Osteoblast (primary cell): ENCODE results near the gene TFPT. TPM values are rescaled to one million over a fixed set of nuclear protein-coding genes. Genes with fewer than 3 reads are reported as not detected.

Source experiments
- DNase-seq: peaks from one replicate; pipeline ENCODE4 v3.0.0; 2011; ENCODE audit warnings: low spot score, mixed read lengths; ENCODE audit not compliant: insufficient read length; ENCODE audit errors: missing footprints
- H2AFZ ChIP-seq: 2 replicates; pipeline ENCODE4 v1.6.0; 2011; ENCODE audit warnings: mild to moderate bottlenecking, low read length
- H3K27ac ChIP-seq: 2 replicates; pipeline ENCODE4 v1.5.1; 2011; ENCODE audit warnings: mild to moderate bottlenecking, low read depth, low read length, moderate library complexity
- H3K27me3 ChIP-seq: 2 replicates; pipeline ENCODE4 v1.6.0; 2012; ENCODE audit warnings: mild to moderate bottlenecking, control low read depth, inconsistent platforms, low read length, moderate library complexity; ENCODE audit not compliant: insufficient read depth
- H3K36me3 ChIP-seq: 2 replicates; pipeline ENCODE4 v1.5.1; 2011; ENCODE audit warnings: mild to moderate bottlenecking, low read length, control low read depth, moderate library complexity; ENCODE audit not compliant: insufficient read depth
- H3K4me1 ChIP-seq: 2 replicates; pipeline ENCODE4 v1.5.1; 2011; ENCODE audit warnings: mild to moderate bottlenecking, low read length, control low read depth, moderate library complexity; ENCODE audit not compliant: insufficient read depth
- H3K4me2 ChIP-seq: 2 replicates; pipeline ENCODE4 v1.6.0; 2011; ENCODE audit warnings: mild to moderate bottlenecking, low read length; ENCODE audit not compliant: insufficient read depth
- H3K4me3 ChIP-seq: fragments of 200-600 bp; sonication (generic); 3 replicates; pipeline ENCODE4 v1.5.1; 2012; ENCODE audit warnings: mild to moderate bottlenecking, low read length, inconsistent platforms; ENCODE audit not compliant: insufficient read depth
- H3K79me2 ChIP-seq: 2 replicates; pipeline ENCODE4 v1.6.0; 2012; ENCODE audit warnings: mild to moderate bottlenecking, low read length, control low read depth, inconsistent platforms; ENCODE audit not compliant: insufficient read depth
- H3K9me3 ChIP-seq: 2 replicates; pipeline ENCODE4 v1.5.1; 2011; ENCODE audit warnings: low read depth, low read length, control low read depth
- H4K20me1 ChIP-seq: 2 replicates; pipeline ENCODE4 v1.6.0; 2012; ENCODE audit warnings: mild to moderate bottlenecking, low read length, control low read depth; ENCODE audit not compliant: insufficient read depth
- CTCF ChIP-seq: IDR thresholded peaks from 2 replicates; pipeline ENCODE4 v1.5.1; 2011; ENCODE audit warnings: mild to moderate bottlenecking, low read depth, low read length, moderate library complexity; ENCODE audit errors: extremely low read depth
- total RNA-seq: library from RNA; depleted of rRNA; stranded (reverse); fragments of >200 nt; gene quantifications from 2 replicates; pipeline ENCODE4 v1.2.3, GENCODE V29; 2012

TFPT gene
- total RNA-seq, 1 donor = 17.4 TPM

DNA sequence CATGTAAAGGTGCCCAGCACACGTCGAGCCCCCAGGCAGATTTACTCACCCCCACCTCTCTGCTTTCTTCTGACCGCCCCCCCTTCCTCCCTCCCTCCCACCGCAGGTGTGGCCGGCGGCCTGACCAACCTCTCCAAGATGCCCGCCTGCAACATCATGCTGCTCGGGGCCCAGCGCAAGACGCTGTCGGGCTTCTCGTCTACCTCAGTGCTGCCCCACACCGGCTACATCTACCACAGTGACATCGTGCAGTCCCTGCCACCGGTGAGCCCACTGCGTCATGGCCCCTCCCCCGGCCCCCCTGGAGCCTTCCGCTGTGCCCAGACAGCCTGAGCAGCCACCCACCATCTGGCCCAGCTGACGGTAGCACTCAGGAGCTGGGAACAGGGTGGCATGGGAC lies 8.9 kb upstream of the TFPT start:
- Histone ChIP-seq H3K79me2 (no peaks in the 10 kb centered on the region), H3K27me3 (no peaks in the 10 kb centered on the region), H3K4me3 (no peak overlapping the region), H2AFZ (no peak overlapping the region), H3K4me1 (no peaks in the 10 kb centered on the region), H3K36me3 (peaks cover 47% of the 10 kb centered on the region), H3K4me2 (no peak overlapping the region), H3K9me3 (no peaks in the 10 kb centered on the region), H4K20me1 (no peaks in the 10 kb centered on the region), H3K27ac (no peak overlapping the region)
- TF ChIP-seq CTCF = no peak
- no peak for DNase-seq

- peaks cover 46% of the 10 kb centered on the region for H3K36me3 ChIP-seq
These were observed 8.2 kb upstream of the TFPT start for GRCh38 chr19:54123682-54124081.

GRCh38 chr19:54121259-54121658 lies 5.8 kb upstream of the TFPT start:
- Histone ChIP-seq H3K27ac (no peak overlapping the region), H3K79me2 (peaks cover 17% of the 10 kb centered on the region), H3K4me2 (no peak overlapping the region), H3K36me3 (peaks cover 49% of the 10 kb centered on the region), H3K4me3 (no peak overlapping the region), H3K27me3 (no peaks in the 10 kb centered on the region), H2AFZ (no peak overlapping the region), H3K4me1 (peaks cover 4% of the 10 kb centered on the region), H3K9me3 (no peaks in the 10 kb centered on the region), H4K20me1 (peaks cover 7% of the 10 kb centered on the region)
- DNase-seq = peak; percentile 73
- TF ChIP-seq CTCF = no peak

More at GRCh38 chr19:54123682-54124081, 8.2 kb upstream of the TFPT start:
- Histone ChIP-seq H3K4me2 (no peak overlapping the region), H2AFZ (no peak overlapping the region), H3K27me3 (no peaks in the 10 kb centered on the region), H3K4me1 (no peaks in the 10 kb centered on the region), H3K4me3 (no peak overlapping the region), H4K20me1 (no peaks in the 10 kb centered on the region), H3K79me2 (no peaks in the 10 kb centered on the region), H3K27ac (no peak overlapping the region), H3K9me3 (no peaks in the 10 kb centered on the region)
- DNase-seq = no peak
- no peak for TF ChIP-seq CTCF

- H3K9me3 ChIP-seq = no peaks in the 10 kb centered on the region
- H3K79me2 ChIP-seq = peaks cover 49% of the 10 kb centered on the region
- peak overlapping the region; percentile 85 for H3K4me3 ChIP-seq
- H3K27me3 ChIP-seq = no peaks in the 10 kb centered on the region
- peak overlapping the region; percentile 90 for H3K4me2 ChIP-seq
- peak overlapping the region; percentile 81 for H3K27ac ChIP-seq
- H3K36me3 ChIP-seq = peaks cover 24% of the 10 kb centered on the region
- TF ChIP-seq CTCF = no peak
- peak; percentile 94 for DNase-seq
- H2AFZ ChIP-seq = peak overlapping the region; percentile 97
- H4K20me1 ChIP-seq = peaks cover 9% of the 10 kb centered on the region
- H3K4me1 ChIP-seq = peaks cover 9% of the 10 kb centered on the region
These were observed 933 bp downstream of the TFPT start for GRCh38 chr19:54114340-54115108.
